ENCODE results near the gene GP1BB. TPM values are rescaled to one million over a fixed set of nuclear protein-coding genes. Genes with fewer than 3 reads are reported as not detected.

The GP1BB gene
- total and polyA plus RNA-seq, 5 donors from 2014 or later: 6.4 TPM; not detected in 4

DNA sequence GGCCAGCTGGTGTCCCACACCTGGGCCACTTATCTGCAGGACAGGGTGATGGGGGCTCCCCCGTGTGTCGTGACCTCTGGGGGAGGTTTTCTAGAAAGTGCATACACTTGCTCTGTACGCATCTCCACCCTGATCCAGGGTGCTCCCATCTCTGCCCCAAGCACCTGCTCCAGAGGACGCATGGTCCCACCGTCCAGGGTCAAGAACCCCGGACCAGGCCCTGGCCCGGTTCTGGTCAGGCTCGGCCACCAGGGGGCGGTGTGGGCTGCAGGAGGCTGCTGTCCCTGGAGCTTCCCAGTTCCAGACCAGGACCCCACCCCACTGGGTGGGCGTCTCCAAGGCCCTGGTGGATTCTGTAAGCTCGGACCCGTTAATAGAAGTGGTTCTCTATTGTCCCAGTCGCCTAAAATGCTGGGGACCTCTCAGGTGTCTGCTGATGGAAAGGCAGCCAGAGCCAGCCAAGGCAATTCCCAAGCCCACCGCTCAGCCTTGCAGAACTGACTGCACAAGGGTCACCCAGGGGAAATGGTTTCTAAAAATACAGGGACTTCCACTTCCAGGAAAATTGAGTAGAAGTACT is 43.7 kb upstream of the GP1BB start:
- peaks cover 2% of the 10 kb centered on the region for H3K27me3 ChIP-seq (ENCODE audit: control insufficient read depth, insufficient read depth, low read length)
- no peaks in the 10 kb centered on the region for H3K9me3 Mint-ChIP-seq
- no peak overlapping the region for H3K4me3 ChIP-seq (ENCODE audit: low read depth, low read length)
- no peaks in the 10 kb centered on the region for H3K4me1 ChIP-seq (ENCODE audit: control insufficient read depth, insufficient read depth, low read length, poor library complexity, severe bottlenecking)
- no peak for ATAC-seq (ENCODE audit: low read depth in 2 of 2)
- H3K36me3 Mint-ChIP-seq: peaks cover 3% of the 10 kb centered on the region
- no peaks in the 10 kb centered on the region for H3K4me1 Mint-ChIP-seq
- DNase-seq: peak in 2 of 3 donors; percentile 15 to 25
- peaks cover 12% of the 10 kb centered on the region for H3K27me3 Mint-ChIP-seq
- H3K27ac ChIP-seq (ENCODE audit: insufficient read depth, low read length, poor library complexity, severe bottlenecking): no peak overlapping the region
- no peaks in the 10 kb centered on the region for H3K9me3 ChIP-seq (ENCODE audit: control insufficient read depth in 2 of 2, low read length in 2 of 2)
- H3K4me3 Mint-ChIP-seq: no peak overlapping the region
- no peak overlapping the region for H3K27ac Mint-ChIP-seq
- H3K36me3 ChIP-seq (ENCODE audit: control insufficient read depth, insufficient read depth, low read length): no peaks in the 10 kb centered on the region

DNA sequence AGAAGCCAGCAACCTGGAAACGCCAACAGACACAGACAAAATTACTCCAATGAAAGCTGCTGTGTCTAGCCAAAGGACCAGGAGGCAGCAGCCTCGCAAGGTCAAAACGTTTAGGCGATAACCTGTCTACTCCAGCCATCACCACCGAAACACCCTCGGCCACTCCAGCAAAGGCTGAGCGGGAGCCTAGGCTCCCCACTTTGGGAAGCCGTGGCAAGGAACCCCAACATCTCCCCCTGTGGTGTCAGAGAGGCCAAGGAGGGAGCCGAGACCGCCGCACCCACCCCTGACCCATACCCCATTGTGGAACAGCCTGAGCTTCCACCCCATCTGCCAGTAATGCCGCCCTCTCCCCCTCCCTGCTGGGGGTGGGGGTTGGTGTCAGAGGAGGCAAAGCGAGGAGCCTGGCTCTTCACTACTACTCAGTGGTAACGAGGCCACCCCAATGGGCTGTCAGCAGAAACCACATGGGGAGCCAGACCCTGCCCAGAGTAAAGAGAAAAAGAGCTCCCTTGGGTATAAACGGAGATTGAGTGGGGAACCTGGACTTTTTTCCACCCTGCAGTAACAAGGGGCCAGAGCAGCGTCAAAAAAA is 43.0 kb upstream of the GP1BB start:
- Histone ChIP-seq H3K27me3 (ENCODE audit: control insufficient read depth, insufficient read depth, low read length) (peaks cover 2% of the 10 kb centered on the region), H3K4me3 (ENCODE audit: low read depth, low read length) (no peak overlapping the region), H3K27ac (ENCODE audit: insufficient read depth, low read length, poor library complexity, severe bottlenecking) (no peak overlapping the region), H3K36me3 (ENCODE audit: control insufficient read depth, insufficient read depth, low read length) (no peaks in the 10 kb centered on the region), H3K9me3 (ENCODE audit: control insufficient read depth in 2 of 2, low read length in 2 of 2) (no peaks in the 10 kb centered on the region), H3K4me1 (ENCODE audit: control insufficient read depth, insufficient read depth, low read length, poor library complexity, severe bottlenecking) (no peaks in the 10 kb centered on the region)
- Mint-ChIP-seq H3K27ac (no peak overlapping the region), H3K4me1 (no peaks in the 10 kb centered on the region), H3K27me3 (peaks cover 12% of the 10 kb centered on the region), H3K9me3 (no peaks in the 10 kb centered on the region), H3K4me3 (no peak overlapping the region), H3K36me3 (peaks cover 3% of the 10 kb centered on the region)
- no peak for ATAC-seq (ENCODE audit: low read depth in 2 of 2)
- DNase-seq: no peak

DNA sequence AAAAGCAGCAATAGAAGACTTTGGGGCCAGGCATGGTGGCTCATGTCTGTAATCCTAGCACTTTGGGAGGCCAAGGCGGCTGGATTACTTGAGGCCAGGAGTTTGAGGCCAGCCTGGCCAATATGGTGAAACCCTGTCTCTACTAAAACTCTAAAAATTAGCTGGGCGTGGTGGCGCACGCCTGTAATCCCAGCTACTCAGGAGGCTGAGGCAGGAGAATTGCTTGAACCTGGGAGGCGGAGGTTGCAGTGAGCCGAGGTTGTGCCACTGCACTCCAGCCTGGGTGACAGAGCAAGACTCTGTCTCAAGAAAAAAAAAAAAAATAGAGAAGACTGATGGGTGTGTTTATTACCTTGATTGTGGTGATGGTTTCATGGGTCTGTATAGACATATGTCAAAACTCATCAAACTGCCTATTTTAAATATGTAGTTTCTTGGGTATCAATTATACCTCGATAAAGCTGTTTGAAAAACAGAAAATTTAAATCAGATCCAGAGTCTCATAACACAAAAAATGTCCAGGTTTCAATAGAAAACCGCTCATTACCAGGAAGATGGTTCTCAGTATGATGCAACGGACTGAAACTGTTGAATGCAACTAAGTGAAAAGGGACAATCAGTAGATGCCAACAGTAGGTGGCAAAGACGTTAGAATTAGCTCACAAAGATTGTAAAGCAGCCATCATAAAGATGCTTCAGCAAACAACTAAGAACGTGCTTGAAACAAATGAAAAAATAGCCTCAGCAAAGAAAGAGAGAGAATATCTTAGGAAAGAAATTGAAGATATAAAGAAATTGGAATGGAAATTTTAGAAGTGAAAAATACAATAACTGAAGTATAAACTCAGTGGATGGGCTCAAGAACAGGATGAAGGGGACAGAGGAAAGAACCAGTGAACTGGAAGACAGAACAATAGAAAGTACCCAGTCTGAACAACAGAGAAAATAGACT is 42.2 kb upstream of the GP1BB start:
- Mint-ChIP-seq H3K9me3 (no peaks in the 10 kb centered on the region), H3K4me1 (no peaks in the 10 kb centered on the region), H3K36me3 (peaks cover 3% of the 10 kb centered on the region), H3K27ac (no peak overlapping the region), H3K27me3 (peaks cover 12% of the 10 kb centered on the region), H3K4me3 (no peak overlapping the region)
- Histone ChIP-seq H3K27ac (ENCODE audit: insufficient read depth, low read length, poor library complexity, severe bottlenecking) (no peak overlapping the region), H3K36me3 (ENCODE audit: control insufficient read depth, insufficient read depth, low read length) (no peaks in the 10 kb centered on the region), H3K9me3 (ENCODE audit: control insufficient read depth in 2 of 2, low read length in 2 of 2) (no peaks in the 10 kb centered on the region), H3K27me3 (ENCODE audit: control insufficient read depth, insufficient read depth, low read length) (peaks cover 2% of the 10 kb centered on the region), H3K4me3 (ENCODE audit: low read depth, low read length) (no peak overlapping the region), H3K4me1 (ENCODE audit: control insufficient read depth, insufficient read depth, low read length, poor library complexity, severe bottlenecking) (no peaks in the 10 kb centered on the region)
- DNase-seq (no peak), ATAC-seq (ENCODE audit: low read depth in 2 of 2) (no peak)

DNA sequence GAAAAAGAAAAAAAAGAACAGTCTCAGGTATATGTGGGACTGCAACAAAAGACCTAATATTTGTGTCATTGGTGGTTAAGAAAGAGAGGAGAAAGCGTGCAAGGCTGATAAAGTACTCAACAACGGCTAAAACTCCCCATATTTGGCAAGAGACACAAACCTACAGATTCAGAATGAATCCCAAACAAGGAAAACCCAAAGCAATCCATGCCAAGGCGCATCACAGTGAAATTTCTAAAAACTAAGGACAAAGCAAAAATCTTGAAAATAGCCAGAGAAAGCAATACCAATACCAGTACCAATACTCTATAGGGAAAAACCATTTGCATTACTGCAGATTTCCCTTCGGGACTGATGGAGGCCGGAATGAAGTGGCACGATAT is 41.5 kb upstream of the GP1BB start:
- Histone ChIP-seq H3K36me3 (ENCODE audit: control insufficient read depth, insufficient read depth, low read length) (no peaks in the 10 kb centered on the region), H3K4me1 (ENCODE audit: control insufficient read depth, insufficient read depth, low read length, poor library complexity, severe bottlenecking) (no peaks in the 10 kb centered on the region), H3K9me3 (ENCODE audit: control insufficient read depth in 2 of 2, low read length in 2 of 2) (no peaks in the 10 kb centered on the region), H3K27ac (ENCODE audit: insufficient read depth, low read length, poor library complexity, severe bottlenecking) (no peak overlapping the region), H3K4me3 (ENCODE audit: low read depth, low read length) (no peak overlapping the region), H3K27me3 (ENCODE audit: control insufficient read depth, insufficient read depth, low read length) (peaks cover 2% of the 10 kb centered on the region)
- Mint-ChIP-seq H3K4me1 (no peaks in the 10 kb centered on the region), H3K27ac (no peak overlapping the region), H3K9me3 (no peaks in the 10 kb centered on the region), H3K4me3 (no peak overlapping the region), H3K36me3 (peaks cover 3% of the 10 kb centered on the region), H3K27me3 (peaks cover 12% of the 10 kb centered on the region)
- no peak for ATAC-seq (ENCODE audit: low read depth in 2 of 2)
- no peak for DNase-seq

DNA sequence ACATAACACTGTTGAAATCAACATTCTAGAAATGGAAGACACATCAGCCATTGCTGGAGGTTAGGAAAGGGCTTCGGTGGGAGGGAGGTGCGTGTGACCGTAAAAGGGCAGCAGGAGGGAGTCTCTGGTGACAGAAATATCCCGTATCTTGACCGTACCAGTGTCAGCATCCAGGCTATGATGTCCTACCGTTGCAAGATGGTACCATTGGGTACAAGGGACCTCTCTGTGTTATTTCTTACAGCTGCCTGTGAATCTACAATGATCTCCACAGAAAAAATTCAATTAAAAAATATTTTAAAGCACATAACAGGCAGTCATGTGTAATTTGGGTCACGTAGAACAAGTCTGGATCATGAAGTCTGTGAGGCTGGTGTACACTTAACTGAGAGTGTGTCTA is 36.4 kb upstream of the GP1BB start:
- Histone ChIP-seq H3K4me1 (ENCODE audit: control insufficient read depth, insufficient read depth, low read length, poor library complexity, severe bottlenecking) (no peaks in the 10 kb centered on the region), H3K4me3 (ENCODE audit: low read depth, low read length) (no peak overlapping the region), H3K36me3 (ENCODE audit: control insufficient read depth, insufficient read depth, low read length) (no peaks in the 10 kb centered on the region), H3K27me3 (ENCODE audit: control insufficient read depth, insufficient read depth, low read length) (no peaks in the 10 kb centered on the region), H3K27ac (ENCODE audit: insufficient read depth, low read length, poor library complexity, severe bottlenecking) (no peak overlapping the region), H3K9me3 (ENCODE audit: control insufficient read depth in 2 of 2, low read length in 2 of 2) (no peaks in the 10 kb centered on the region)
- no peak for ATAC-seq (ENCODE audit: low read depth in 2 of 2)
- no peak overlapping the region for H3K4me3 Mint-ChIP-seq
- no peaks in the 10 kb centered on the region for H3K36me3 Mint-ChIP-seq
- DNase-seq: no peak
- no peak overlapping the region for H3K27ac Mint-ChIP-seq
- H3K27me3 Mint-ChIP-seq: peaks cover 7% of the 10 kb centered on the region
- no peaks in the 10 kb centered on the region for H3K4me1 Mint-ChIP-seq
- no peaks in the 10 kb centered on the region for H3K9me3 Mint-ChIP-seq

DNA sequence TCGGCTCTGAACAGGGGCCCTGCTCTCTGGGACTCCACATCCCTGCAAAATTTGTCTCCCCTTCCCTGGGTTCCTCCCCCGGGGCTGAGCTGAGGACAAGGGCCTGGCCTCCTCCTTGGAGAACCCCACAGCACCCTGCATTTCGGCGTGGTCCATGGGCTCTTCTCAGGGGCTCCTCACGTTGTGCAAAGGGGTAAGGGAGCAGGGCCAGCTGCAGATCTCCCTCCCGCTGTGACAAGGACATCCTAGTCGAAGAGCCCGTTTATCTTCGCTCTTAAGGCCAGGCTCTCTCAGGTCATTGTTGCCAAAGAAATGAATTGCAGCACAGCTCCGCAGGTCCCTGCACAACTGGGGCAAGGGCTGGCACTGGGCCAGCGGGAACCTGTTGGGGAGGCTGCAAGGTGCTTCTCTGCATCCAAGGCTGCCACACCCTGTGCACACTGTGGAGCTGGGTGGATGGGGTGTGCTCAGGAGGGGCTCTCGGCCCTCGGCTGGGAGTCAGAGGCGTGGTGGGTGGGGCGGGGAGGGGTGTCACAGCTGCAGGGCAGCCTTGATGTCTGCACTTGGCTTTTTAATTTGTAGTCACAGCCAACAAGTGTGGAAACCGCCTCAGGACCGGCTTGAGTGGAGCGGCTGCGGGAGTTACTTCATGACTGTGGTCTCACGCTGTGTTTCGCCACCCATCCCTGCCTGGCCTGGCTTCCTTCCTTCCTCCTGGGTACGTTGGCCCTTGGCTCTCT is 35.6 kb upstream of the GP1BB start:
- Mint-ChIP-seq H3K9me3 (no peaks in the 10 kb centered on the region), H3K27me3 (peaks cover 7% of the 10 kb centered on the region), H3K36me3 (no peaks in the 10 kb centered on the region), H3K4me1 (no peaks in the 10 kb centered on the region), H3K4me3 (no peak overlapping the region), H3K27ac (no peak overlapping the region)
- H3K4me3 ChIP-seq (ENCODE audit: low read depth, low read length): no peak overlapping the region
- no peaks in the 10 kb centered on the region for H3K9me3 ChIP-seq (ENCODE audit: control insufficient read depth in 2 of 2, low read length in 2 of 2)
- no peaks in the 10 kb centered on the region for H3K36me3 ChIP-seq (ENCODE audit: control insufficient read depth, insufficient read depth, low read length)
- H3K27ac ChIP-seq (ENCODE audit: insufficient read depth, low read length, poor library complexity, severe bottlenecking): no peak overlapping the region
- DNase-seq (no peak), ATAC-seq (ENCODE audit: low read depth in 2 of 2) (no peak)
- H3K4me1 ChIP-seq (ENCODE audit: control insufficient read depth, insufficient read depth, low read length, poor library complexity, severe bottlenecking): no peaks in the 10 kb centered on the region
- no peaks in the 10 kb centered on the region for H3K27me3 ChIP-seq (ENCODE audit: control insufficient read depth, insufficient read depth, low read length)

DNA sequence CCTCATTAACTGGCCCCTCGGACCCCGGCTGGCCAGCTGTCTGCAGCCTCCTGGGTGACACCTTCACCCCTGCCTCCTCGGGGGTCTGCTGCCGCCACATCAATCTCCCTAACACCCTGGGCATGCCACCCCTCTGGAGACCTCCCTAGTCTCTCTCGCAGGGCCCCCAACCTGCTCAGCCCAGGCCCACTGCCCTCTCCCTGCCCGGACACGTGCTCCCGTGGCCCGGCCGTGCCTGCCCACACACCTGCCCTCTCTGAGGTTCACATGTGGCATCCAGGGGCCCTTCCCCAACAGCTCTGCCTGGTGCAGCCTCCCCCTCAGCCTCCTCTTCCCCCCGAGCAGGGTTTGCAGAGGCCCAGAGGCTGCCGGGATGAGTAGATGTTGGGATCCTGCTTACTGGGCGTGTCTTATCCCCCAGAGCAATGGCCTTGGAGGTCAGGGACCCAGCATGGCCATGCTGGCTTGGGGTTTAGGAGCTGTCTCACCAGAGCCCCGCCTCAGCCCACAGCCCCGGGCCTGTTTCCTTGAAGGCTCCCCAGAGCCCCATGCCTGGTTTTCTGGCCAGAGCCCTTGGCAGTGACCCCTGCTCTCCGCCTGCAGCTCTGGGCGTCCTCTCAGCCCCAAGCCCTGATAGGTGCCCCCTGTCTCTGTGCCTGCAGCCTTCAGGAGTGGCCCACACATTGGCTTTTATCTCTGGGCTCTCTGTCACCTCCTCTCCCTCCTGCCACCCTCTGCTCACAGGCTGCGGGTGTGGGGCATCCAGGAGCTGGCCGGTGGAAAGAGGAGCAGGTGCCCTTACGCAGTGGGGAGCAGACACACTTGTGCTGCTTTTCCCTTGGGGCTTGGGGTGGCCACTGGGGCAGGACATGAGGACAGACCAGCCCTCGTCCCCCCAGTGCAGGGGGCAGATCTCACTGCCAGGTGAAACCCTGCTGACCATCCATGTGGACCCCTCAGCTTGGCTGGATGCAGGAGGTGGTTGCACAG is 34.7 kb upstream of the GP1BB start:
- Histone ChIP-seq H3K27me3 (ENCODE audit: control insufficient read depth, insufficient read depth, low read length) (no peaks in the 10 kb centered on the region), H3K27ac (ENCODE audit: insufficient read depth, low read length, poor library complexity, severe bottlenecking) (no peak overlapping the region), H3K9me3 (ENCODE audit: control insufficient read depth in 2 of 2, low read length in 2 of 2) (no peaks in the 10 kb centered on the region), H3K36me3 (ENCODE audit: control insufficient read depth, insufficient read depth, low read length) (no peaks in the 10 kb centered on the region), H3K4me1 (ENCODE audit: control insufficient read depth, insufficient read depth, low read length, poor library complexity, severe bottlenecking) (no peaks in the 10 kb centered on the region), H3K4me3 (ENCODE audit: low read depth, low read length) (no peak overlapping the region)
- DNase-seq: no peak
- H3K36me3 Mint-ChIP-seq: no peaks in the 10 kb centered on the region
- no peak for ATAC-seq (ENCODE audit: low read depth in 2 of 2)
- no peak overlapping the region for H3K4me3 Mint-ChIP-seq
- H3K27me3 Mint-ChIP-seq: peaks cover 7% of the 10 kb centered on the region
- H3K9me3 Mint-ChIP-seq: no peaks in the 10 kb centered on the region
- no peaks in the 10 kb centered on the region for H3K4me1 Mint-ChIP-seq
- H3K27ac Mint-ChIP-seq: no peak overlapping the region
